ENCODE measurements around the gene BRINP1. TPM values are rescaled to one million over a fixed set of nuclear protein-coding genes. Genes with fewer than 3 reads are reported as not detected.

Gene BRINP1, protein sequence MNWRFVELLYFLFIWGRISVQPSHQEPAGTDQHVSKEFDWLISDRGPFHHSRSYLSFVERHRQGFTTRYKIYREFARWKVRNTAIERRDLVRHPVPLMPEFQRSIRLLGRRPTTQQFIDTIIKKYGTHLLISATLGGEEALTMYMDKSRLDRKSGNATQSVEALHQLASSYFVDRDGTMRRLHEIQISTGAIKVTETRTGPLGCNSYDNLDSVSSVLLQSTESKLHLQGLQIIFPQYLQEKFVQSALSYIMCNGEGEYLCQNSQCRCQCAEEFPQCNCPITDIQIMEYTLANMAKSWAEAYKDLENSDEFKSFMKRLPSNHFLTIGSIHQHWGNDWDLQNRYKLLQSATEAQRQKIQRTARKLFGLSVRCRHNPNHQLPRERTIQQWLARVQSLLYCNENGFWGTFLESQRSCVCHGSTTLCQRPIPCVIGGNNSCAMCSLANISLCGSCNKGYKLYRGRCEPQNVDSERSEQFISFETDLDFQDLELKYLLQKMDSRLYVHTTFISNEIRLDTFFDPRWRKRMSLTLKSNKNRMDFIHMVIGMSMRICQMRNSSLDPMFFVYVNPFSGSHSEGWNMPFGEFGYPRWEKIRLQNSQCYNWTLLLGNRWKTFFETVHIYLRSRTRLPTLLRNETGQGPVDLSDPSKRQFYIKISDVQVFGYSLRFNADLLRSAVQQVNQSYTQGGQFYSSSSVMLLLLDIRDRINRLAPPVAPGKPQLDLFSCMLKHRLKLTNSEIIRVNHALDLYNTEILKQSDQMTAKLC
- 0.11 TPM in 1 of 2 replicates, not detected in the other for total RNA-seq

DNA sequence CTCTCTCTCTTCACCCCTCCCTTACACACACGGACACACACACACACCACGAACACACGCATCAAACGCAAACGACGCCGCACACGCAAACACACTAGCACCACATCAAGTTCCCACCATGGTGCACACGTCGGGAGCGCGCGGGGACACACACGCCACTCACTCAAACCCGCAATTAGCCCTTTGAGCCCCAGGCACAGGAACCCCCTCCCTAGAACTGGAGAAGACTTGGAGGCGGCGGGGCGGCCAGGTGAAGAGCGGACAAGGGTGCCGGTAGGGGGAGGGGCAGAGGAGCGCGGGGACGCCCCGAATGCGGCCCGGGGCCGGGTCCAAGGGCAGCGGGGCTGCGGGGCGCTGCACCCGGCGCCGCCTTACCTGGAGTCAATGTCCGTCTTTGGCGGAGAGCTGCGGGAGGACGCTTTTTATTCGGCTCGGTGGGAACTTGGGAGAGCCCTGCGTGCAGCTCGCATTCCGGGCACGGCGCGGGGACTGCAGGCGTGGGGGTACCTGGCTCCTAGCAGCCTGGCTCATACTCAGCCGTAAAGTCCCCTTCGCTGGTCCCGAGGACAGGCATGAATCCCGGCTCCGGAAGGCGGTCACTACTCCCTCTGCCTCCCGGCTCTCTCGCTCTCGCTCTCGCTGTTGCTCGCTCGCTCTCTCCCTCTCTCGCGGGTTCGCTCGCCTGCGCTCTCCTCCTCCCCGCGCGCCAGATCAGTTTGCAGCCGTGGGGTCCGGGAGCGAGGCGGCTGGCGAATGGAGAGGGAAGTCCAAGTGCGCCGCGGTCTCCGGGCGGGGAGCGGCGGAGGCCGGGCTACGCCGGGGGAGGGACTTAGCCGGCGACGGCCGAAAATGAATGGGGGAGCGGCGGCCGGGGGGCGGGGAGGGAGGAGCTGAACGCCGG lies at the start of gene BRINP1:
Gene BRINP1 (minus strand): TSS at position 755 of the 901 bp plus-strand sequence. CDS start 56,080 bp downstream, outside the sequence.
- DNase-seq (ENCODE audit: low read depth, low spot score) = no peak

DNA sequence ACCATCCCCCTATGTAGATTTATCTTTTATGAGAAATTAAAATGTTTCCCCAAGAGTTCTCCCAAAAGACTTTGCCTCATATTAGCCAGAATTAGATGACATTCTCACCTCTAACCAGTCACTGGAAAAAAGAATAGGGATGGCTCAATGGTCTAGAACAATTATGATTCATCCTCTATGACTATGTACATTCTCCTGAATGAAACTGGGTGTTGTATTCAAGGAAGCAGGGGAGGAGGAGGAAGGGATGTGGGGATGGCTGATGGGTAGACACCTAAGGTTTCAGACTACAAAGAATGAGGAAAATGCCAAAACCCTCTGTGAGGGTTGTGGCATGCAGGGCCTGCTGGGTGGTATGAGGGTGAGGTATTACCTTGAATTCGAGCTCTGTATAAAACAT lies 49.5 kb upstream of the BRINP1 start:
- DNase-seq (ENCODE audit: low read depth, low spot score) = no peak

DNA sequence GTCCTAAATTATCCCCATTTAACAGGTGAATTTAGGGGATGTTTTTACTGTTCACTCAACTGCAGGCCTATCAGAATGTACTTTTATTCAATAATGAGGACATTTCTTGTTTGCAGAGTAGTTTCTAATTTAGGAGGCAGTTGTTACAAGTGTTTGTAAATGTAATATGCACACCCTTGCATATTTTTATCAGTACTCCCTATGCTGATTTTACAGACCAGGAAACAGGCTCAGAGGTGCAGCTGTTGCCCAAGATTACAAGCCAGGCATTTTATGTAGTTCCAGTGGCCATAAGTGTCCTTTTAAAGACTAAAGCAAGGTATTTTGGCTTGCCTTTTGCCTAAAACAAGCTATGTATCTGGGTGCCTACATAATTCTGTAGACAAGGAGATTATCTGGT lies 47.6 kb upstream of the BRINP1 start:
- no peak for DNase-seq (ENCODE audit: low read depth, low spot score)

DNA sequence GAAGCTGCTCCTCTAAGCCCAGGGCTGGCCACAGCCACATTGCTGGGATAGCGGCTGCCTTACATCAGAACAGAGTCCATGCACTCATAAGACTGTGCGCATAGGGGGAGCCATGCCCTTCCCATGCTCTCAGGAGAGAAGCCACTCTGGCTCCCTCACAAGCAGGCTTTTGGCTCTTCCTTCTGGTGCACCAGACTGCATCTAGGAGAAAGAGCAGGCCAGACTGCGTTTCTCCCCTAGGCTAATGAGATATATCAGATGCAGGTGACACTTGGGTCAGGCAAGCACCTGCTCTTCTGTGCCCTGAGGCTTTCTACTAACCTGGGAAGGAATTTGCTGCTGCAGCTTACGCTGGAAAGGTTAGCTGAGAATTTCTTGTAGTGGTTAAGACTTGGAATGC lies 43.2 kb upstream of the BRINP1 start:
- no peak for DNase-seq (ENCODE audit: low read depth, low spot score)

DNA sequence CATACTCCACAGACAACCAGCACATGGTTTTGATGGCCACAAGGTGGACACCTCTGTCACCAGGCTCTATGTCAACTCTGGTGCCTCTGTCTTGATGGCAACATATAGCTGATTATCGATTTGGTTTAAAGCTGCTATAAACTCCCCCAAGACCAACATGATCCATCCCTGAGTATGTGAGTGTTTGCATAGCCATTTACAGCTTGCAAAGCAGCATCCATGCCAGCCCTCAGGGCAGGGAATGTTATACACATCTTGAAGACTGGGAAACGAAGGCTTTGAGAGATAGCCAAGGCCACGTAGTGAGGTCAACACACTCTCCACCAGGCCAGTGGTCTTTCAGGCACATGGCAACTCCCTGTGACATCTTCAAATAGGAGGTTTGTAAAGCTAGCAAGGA lies 40.3 kb upstream of the BRINP1 start:
- DNase-seq (ENCODE audit: low read depth, low spot score) = no peak

DNA sequence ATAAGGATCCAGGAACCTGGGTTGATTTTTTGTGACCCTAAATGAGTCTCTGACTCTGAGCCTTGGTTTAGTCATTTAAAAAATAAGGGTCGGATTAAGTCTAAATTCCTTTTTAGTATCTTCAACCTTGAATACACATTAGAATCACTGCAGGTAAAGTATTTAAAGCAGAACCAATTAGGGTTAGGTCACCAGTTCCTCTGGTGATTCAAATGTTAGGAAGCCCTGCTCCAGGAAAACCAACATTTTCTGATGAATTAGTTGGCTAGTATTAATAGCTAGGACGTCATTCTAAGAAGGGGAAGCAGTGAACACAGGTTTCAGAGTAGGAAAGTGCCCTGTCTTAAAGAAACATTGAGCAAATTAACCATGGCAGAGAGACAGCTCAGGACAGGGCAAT lies 31.4 kb upstream of the BRINP1 start:
- no peak for DNase-seq (ENCODE audit: low read depth, low spot score)

DNA sequence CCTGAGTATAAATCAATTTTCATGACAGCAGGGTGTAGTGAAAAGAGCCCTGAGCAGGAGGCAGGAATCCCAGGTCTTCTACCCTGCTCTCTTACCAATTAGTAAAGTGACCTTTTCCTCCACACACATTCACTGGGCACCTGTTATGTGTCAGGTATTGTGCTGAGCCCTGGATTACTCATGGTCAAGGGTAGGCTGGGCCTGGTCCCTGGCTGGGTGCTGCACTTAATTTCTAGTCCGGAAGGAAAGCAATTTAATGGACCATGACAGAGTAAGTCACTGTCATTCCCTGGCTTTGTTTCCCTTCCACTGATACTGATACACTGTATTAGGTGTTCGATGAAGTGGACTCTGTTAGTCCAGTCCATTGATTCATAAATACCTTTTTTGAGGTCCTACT lies 29.1 kb upstream of the BRINP1 start:
- no peak for DNase-seq (ENCODE audit: low read depth, low spot score)

DNA sequence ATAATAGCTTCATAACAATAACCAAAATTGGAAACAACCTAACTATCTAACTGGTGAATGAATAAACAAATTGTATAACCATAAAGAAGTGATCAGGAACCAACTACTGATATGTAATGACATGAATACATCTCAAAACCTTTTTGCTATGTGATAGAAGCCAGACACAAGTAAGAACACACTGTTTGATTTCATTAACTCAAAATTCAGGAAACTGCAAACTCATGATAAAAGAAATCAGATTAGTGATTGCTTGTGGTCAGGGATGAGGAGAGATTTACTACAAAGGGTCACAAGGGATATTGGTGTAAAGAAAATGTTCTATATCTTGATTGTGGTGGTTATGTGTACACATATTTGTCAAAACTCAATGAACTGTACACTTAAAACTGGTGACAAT lies 22.6 kb upstream of the BRINP1 start:
- no peak for DNase-seq (ENCODE audit: low read depth, low spot score)

DNA sequence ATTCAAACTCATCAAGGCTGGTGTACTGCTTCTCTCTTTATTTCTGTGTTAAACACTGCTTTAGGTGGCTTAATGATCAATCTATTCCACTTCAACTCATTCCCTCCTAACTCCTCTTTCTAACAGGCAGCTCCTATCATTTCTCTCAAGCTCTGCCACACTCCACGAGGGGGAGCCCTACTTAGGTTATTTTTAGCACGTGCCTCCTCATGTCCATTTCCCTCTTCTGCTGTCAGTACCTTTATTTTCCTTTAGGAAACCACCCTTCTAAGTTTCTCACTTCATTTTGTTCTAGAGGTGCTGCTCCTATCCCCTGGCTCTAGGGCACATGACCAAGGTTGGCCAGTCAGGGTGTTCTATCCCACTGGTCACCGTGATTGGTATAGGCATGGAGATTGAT lies 6.7 kb upstream of the BRINP1 start:
- DNase-seq (ENCODE audit: low read depth, low spot score) = no peak

DNA sequence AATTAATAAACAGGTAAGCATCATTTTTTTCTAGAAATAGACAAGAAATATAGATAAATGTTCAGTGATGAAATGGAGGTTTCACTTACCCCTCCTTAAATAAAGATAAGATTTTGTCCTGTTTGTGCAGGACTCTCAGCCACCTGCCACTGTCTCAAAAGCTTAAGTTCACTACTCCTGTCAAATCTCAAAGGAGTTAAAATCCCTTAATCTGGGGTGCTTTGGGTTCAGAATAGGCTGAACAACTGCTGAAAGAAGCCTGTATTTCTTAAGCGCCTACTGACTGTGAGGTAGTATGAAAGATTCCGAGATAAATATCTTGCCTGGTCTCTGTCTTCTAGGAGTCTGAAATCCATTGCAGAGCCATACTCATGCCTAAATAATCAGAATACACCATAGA lies 3.7 kb upstream of the BRINP1 start:
- no peak for DNase-seq (ENCODE audit: low read depth, low spot score)

DNA sequence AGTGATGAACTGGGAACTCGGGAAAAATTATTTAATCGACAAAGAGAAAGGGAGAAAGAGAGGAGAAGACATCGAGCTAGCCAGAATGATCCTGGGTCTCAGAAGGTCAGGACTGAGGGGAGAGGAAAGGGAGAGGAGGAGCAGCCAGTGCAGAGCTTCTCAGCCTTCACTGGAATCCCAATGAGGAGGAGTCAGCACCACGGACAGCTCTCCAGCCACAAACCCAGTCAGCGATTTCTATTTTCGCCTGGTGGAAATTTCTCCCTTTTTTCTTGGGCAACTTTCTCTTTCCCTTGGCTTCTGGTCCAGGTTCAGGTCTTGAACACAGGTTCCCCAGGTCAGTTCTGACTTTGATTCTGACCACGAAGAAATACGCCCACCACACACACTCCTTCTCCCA lies 1.6 kb upstream of the BRINP1 start:
- no peak for DNase-seq (ENCODE audit: low read depth, low spot score)

DNA sequence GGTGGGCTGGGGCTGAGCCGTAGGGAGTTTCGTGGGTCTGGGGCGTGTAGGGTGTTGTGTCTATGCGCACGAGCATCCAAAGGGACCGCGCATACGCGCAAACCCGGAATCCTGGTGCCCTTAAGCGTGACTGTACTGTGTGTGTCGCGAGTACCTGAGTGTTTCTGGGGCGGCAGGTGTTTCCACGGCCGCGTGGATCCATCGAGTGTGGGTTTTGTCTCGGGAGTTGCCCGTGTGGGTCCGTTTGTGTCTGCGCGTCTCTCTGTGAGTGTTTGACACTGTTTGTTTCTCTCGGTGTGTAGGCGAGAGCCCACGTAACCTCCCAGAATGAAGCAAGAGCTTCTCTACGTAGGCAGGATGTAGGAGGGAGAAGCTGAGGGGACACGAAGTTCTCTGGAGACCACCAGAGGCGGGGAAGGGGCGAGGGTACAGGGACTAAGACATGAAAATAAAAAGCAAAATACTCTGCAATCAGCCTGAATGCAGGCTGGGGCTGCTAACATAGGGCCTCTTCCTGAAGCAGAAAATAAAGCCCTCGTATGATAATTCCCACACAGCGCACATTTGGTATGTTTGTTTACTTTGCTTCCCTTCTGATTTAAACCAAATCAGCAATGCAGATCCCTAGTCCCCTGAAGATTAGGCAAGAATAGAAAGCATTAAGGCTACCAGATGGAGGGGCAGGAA lies 588 bp upstream of the BRINP1 start:
- DNase-seq (ENCODE audit: low read depth, low spot score) = no peak

DNA sequence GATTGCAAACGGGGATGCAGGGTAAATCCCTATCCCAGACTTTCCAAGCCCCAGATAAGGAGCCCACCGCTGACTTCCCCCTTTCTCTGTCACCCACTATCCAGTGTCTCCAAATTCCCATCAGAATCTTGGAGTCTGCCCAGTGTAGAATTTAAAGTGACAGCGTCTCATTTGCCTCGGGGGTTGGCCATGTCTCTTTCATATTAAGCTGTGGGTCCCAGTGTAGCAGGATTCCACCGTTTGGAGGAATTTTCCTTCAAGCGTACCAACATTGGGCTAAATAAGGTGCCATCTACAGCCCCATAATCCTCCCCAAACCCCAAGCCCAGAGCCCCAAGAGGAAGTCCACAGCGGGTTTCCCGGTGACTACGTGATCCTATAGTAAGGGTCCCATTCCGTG lies 1.1 kb downstream of the BRINP1 start:
- no peak for DNase-seq (ENCODE audit: low read depth, low spot score)

DNA sequence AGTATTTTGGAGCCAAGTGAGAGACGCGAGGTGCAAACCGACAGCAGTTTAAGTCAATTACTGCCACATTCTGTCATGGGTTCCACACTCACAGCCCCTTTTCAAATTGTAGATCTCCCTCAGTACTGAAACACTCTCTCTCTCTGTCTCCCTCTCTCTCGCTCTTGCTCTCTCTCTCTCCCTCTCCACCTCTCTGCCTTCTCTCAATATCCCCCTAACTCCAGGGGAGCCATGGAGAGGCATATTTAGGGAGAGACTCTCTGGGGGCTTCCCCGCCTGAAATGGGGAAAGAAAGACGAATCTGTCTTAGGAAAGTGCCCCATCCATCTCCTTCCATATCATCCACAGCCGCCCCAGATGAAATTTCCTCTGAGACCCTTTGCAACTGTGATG lies 1.6 kb downstream of the BRINP1 start:
- no peak for DNase-seq (ENCODE audit: low read depth, low spot score)

DNA sequence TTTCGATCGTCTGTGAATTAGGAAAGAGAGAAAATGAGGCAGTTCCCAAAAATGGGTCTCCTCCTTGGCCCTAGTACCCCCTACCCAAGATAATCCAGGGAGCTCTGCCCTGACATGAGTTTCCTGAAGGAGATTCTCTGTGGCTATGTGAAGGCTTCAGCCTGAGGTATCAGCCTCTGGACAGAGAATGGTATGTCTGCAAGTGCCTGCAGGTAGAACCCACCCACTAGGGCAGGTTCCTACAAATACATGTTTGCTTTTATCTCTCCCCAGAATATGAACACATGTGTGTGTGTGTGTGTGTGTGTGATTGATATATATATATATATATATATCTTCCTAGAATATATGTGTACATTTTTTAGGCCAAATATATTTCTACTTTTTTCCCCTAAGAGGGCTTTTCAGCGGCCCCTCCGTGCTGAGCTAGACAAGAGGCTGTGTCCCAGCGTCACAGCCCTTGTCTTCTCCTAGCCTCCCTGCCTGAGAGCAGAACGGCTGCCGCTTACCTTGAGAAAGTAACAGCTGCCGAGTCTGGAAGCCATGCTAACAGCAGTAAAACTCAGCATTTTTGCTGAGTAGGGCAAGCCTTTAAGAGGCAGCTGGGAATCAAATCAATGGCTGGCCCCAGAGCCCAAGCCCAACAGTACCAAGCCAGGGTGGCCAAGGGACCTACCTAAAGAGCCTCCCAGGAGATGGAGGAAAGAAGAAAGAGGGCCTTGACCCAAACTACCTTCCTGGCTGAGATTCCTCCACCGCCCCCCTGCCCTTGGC lies 2.1 kb downstream of the BRINP1 start:
- no peak for DNase-seq (ENCODE audit: low read depth, low spot score)

DNA sequence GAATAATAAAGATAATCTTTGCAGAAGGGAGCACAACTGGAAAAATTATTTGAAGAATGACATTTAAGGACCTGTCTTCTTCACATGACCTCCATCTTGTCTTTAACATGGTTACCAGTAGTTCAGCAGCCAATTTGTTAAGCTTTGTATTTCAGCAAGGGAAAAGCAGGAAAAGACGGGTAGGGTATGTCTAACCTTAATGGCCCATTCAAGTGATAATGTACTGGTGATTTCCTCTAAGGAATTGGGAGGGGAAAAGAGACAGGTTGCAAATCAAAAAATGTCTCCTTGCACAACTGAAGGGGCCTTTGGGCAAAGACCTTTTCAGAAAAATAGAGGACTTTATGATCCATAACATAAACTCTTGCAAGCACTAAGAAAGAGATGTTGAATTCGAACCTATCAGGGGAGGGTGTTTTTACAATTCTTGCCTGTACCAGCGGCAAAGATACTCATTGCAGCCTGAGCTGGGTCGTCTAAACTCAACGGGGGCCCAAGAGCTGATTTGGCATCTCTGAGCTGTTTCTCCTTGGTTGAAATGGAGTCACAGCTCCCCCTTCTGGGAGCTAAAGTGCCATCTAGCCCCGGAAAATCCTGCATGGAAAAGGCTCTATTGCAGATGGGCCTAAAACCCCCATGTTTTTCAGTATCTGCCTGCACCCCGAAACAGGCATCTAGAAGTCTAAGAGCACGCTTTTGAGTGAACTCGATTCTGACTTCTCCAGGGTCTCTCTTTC lies 3.8 kb downstream of the BRINP1 start:
- no peak for DNase-seq (ENCODE audit: low read depth, low spot score)

DNA sequence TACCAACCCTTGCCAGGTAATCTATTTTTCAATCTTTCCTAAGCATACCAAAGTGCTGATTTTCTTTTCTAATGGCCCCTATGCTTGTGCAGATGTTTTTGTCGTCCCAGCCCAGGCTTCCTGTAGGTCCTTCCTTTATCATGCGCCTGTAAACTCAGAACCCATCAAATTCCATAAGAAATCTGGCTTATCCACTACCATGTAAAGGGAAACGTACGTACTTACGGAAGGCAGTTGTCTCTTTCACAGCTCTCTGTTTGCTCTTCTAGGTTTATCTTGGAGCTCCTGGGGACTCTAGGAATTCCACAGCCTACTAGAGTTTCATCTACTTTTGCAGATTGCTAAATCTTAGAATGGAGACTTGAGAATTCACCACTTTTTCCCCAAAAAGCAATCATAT lies 9.0 kb downstream of the BRINP1 start:
- DNase-seq (ENCODE audit: low read depth, low spot score) = no peak

DNA sequence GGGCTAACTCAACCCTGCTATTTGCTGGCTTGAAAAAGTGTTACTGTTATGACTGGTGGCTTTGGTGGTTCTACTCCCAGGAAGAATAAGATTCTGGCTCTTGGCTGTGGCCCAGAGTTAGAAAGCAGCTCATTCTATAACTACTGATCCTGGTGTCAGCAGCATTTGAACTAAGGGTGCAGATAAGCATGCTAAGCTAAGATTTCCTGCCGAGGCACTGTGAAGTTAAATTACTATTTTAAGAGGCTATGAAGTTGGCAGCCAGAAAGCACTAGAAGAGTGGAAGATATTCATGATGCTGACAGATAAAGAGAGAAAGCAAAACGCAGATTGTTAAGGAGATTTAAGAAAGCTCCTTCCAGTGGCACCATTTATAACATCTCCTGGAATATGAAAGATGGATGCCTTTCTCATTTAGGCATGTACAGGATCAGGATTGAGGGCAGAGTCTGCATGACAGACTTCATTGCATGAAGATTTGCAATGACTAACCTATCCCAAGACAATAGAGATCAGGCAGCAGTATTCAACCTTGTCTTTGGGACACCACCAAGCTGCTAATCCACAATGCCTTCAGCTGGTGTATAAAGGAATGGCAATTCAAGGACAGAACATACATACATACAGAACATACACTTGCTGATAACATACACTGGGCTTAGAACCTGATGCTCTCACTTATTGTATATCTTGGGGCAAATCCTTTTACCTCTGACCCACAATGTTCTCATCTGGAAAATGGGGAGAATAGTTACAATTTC lies 11.7 kb downstream of the BRINP1 start:
- DNase-seq (ENCODE audit: low read depth, low spot score) = no peak

DNA sequence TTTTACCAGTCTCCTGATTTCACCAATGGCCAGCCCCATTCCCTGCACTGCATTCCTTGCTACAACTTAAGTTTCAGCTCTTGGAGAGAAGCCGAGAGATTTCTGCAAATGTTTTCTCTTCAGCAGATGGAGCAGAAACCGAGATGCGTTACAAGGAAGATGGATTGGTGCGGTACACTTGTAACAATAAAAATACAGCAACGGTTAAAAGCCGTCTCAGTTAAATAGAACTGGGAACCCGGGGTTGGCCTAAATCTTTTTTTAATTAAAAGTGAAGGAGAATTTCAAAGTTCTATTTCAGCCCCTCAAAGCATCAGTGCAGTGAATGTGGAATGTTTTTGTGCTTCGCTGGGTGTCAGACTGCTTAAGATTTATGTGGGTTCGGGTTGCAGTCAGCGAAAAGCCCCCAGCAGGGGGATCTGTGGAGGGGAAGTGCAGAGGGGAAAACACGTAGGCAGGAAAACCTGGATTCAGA lies 19.8 kb downstream of the BRINP1 start:
- no peak for DNase-seq (ENCODE audit: low read depth, low spot score)

All from pulmonary artery endothelial cell (primary cell).